CD4-positive, alpha-beta T cell (primary cell): Measurements from ENCODE around the gene TAF1A. TPM values are rescaled to one million over a fixed set of nuclear protein-coding genes. Genes with fewer than 3 reads are reported as not detected.

Source experiments
- ATAC-seq: fragments of 200-7000 bp; cut with Tn5 transposase; one replicate; pipeline ENCODE4 v1.10.0; 2022; ENCODE audit warnings: mild to moderate bottlenecking; ENCODE audit not compliant: poor library complexity
- CTCF ChIA-PET: fragments of 350-600 bp; sonication (Branson Sonifier 250); formaldehyde crosslinking; loops from one replicate; lab custom pipeline; 2021; ENCODE audit warnings: antibody characterized with exemption, inconsistent platforms; lab: Charles Lee
- POLR2A ChIA-PET: fragments of 350-600 bp; sonication (Branson Sonifier 250); formaldehyde crosslinking; loops from one replicate; lab custom pipeline; 2021; ENCODE audit warnings: antibody characterized with exemption, inconsistent platforms; lab: Charles Lee
- DNase-seq, 14 experiments: peaks; one replicate each; pipeline ENCODE4 v3.0.0-alpha.2; 2013 to 2020; ENCODE audit warnings: mixed read lengths in 2 of 14
- H3K27ac ChIP-seq, 2 donors: one replicate each; pipeline versions ENCODE4 v1.5.1 to v1.7.0; 2013; ENCODE audit warnings: low read length in 2 of 2, low read depth in 1 of 2, mild to moderate bottlenecking in 1 of 2
- H3K27me3 ChIP-seq, 2 experiments: 1 replicate in 1 of 2; 2 replicates in 1 of 2; pipeline versions ENCODE4 v1.6.1 to v1.7.0; 2013; ENCODE audit warnings: low read length in 2 of 2, control low read depth in 1 of 2, mild to moderate bottlenecking in 1 of 2, moderate library complexity in 1 of 2; ENCODE audit not compliant: insufficient read depth in 2 of 2, control insufficient read depth in 1 of 2
- H3K36me3 ChIP-seq: one replicate; pipeline ENCODE4 v1.6.1; 2013; ENCODE audit warnings: low read length, control low read depth; ENCODE audit not compliant: insufficient read depth
- H3K4me1 ChIP-seq: one replicate; pipeline ENCODE4 v1.6.1; 2013; ENCODE audit warnings: low read length, control low read depth; ENCODE audit not compliant: insufficient read depth
- H3K4me3 ChIP-seq: one replicate; pipeline ENCODE4 v1.5.1; 2013; ENCODE audit warnings: mild to moderate bottlenecking, low read length, moderate library complexity
- H3K9me3 ChIP-seq, 2 experiments: 1 replicate in 1 of 2; 2 replicates in 1 of 2; pipeline versions ENCODE4 v1.6.1 to v1.7.0; 2013; ENCODE audit warnings: low read length in 2 of 2, mild to moderate bottlenecking in 2 of 2, control low read depth in 1 of 2, moderate library complexity in 1 of 2; ENCODE audit not compliant: control insufficient read depth in 1 of 2, insufficient read depth in 1 of 2
- H3K27ac Mint-ChIP-seq: one replicate; pipeline ENCODE4 v1.8.0; 2020; ENCODE audit warnings: mixed read lengths
- H3K27me3 Mint-ChIP-seq: one replicate; pipeline ENCODE4 v1.8.0; 2021; ENCODE audit warnings: mixed read lengths
- H3K36me3 Mint-ChIP-seq: one replicate; pipeline ENCODE4 v1.8.0; 2021; ENCODE audit warnings: low read depth, mixed read lengths
- H3K4me1 Mint-ChIP-seq: one replicate; pipeline ENCODE4 v1.8.0; 2021; ENCODE audit warnings: low read depth, mixed read lengths
- H3K4me3 Mint-ChIP-seq: one replicate; pipeline ENCODE4 v1.8.0; 2020; ENCODE audit warnings: mild to moderate bottlenecking, mixed read lengths
- H3K9me3 Mint-ChIP-seq: one replicate; pipeline ENCODE4 v1.8.0; 2020; ENCODE audit warnings: mixed read lengths
- CTCF ChIP-seq: fragments of 200-600 bp; IDR thresholded peaks from one replicate; pipeline ENCODE4 v1.8.0; 2022; ENCODE audit warnings: antibody characterized with exemption, mild to moderate bottlenecking
- intact Hi-C, 2 experiments: fragments of 100-400 bp; cut with DNase I in 1 of 2; cut with micrococcal nuclease in 1 of 2; formaldehyde crosslinking; loops; one replicate each; pipeline versions ENCODE4 v1.15.1 to v1.9.0; 2023 to 2025; cut with DNase I, micrococcal nuclease
- total RNA-seq, 174 experiments: library from RNA in 2 of 174; stranded (reverse) in 2 of 174; gene quantifications; one replicate each; pipeline ENCODE4 v1.2.3 and lab custom pipeline; 2021 to 2026

Gene TAF1A
- total RNA-seq, 2 experiments from 2014 or later: 3.3 to 4.1 TPM

GRCh38 chr1:222540598-222540995, 49.1 kb downstream of the TAF1A start:
- intact Hi-C loops: no loop called here
- Histone ChIP-seq H3K9me3 (no peaks in the 10 kb centered on the region), H3K27ac (no peak overlapping the region), H3K4me3 (no peak overlapping the region), H3K36me3 (no peaks in the 10 kb centered on the region), H3K4me1 (no peaks in the 10 kb centered on the region), H3K27me3 (peaks cover under 1 to 13% of the 10 kb centered on the region in 2 experiments)
- no peaks in the 10 kb centered on the region for H3K36me3 Mint-ChIP-seq
- DNase-seq: no peak
- CTCF ChIA-PET: no interaction called here
- peaks cover 20% of the 10 kb centered on the region for H3K27me3 Mint-ChIP-seq
- H3K4me1 Mint-ChIP-seq: no peaks in the 10 kb centered on the region
- H3K4me3 Mint-ChIP-seq: no peak overlapping the region
- H3K27ac Mint-ChIP-seq: no peak overlapping the region
- H3K9me3 Mint-ChIP-seq: no peaks in the 10 kb centered on the region
- POLR2A ChIA-PET: interaction anchor here (0.7 kb wide), 1 partner anchor 12 kb away, joined by 4 read pairs; no protein-coding TSS in a partner anchor
- ATAC-seq: no peak
- no peak for TF ChIP-seq CTCF

DNA sequence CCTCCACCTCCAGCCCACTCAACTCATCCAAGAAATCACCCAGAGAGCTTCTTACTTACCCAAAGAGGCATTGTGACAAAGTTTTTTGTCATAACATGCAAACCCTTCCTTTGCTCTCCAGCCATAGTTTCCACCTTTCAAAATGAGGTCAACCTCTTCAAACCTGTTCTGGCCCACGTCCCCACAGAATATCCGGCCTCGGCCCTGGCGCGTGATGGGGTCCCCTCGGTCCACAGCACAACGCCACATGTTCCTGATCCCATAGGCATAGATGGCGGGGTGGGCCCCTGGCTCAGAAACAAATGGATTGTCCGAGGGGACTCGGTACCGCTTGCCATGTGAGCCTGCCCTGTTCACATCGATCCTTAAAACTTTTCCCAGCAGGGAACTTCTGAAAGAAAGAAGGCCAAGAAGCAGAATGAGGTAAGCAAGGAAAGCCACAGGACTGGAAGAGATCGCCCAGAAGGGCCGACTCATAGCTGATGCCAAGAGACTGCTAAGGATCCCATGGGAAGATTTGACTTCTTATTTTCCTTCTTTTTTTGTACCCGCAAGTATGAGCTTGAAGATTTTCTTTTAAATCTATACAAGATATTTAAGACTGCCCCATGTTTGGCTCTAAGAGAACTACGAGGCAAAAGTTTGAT, 49.7 kb downstream of the TAF1A start:
- Histone ChIP-seq H3K36me3 (no peaks in the 10 kb centered on the region), H3K4me3 (no peak overlapping the region), H3K4me1 (no peaks in the 10 kb centered on the region), H3K27me3 (peaks cover 0 to 8% of the 10 kb centered on the region in 2 experiments), H3K9me3 (no peaks in the 10 kb centered on the region), H3K27ac (no peak overlapping the region)
- ChIA-PET POLR2A (interaction anchor here (0.7 kb wide), 1 partner anchor 12 kb away, joined by 4 read pairs; no protein-coding TSS in a partner anchor), CTCF (no interaction called here)
- no peaks in the 10 kb centered on the region for H3K36me3 Mint-ChIP-seq
- intact Hi-C loops: no loop called here
- H3K9me3 Mint-ChIP-seq: no peaks in the 10 kb centered on the region
- no peaks in the 10 kb centered on the region for H3K4me1 Mint-ChIP-seq
- TF ChIP-seq CTCF: no peak
- ATAC-seq (no peak), DNase-seq (no peak)
- no peak overlapping the region for H3K27ac Mint-ChIP-seq
- no peak overlapping the region for H3K4me3 Mint-ChIP-seq
- H3K27me3 Mint-ChIP-seq: peaks cover 16% of the 10 kb centered on the region

- POLR2A ChIA-PET: no interaction called here
- no peaks in the 10 kb centered on the region for H3K36me3 Mint-ChIP-seq
Observed at GRCh38 chr1:222535455-222535854, 54.3 kb downstream of the TAF1A start.

More at GRCh38 chr1:222535455-222535854, 54.3 kb downstream of the TAF1A start:
- H3K27me3 Mint-ChIP-seq: peaks cover 5% of the 10 kb centered on the region
- CTCF ChIA-PET: no interaction called here
- Histone ChIP-seq H3K27me3 (no peaks in the 10 kb centered on the region), H3K4me1 (no peaks in the 10 kb centered on the region), H3K27ac (no peak overlapping the region), H3K4me3 (no peak overlapping the region), H3K36me3 (no peaks in the 10 kb centered on the region), H3K9me3 (no peaks in the 10 kb centered on the region)
- no peak overlapping the region for H3K4me3 Mint-ChIP-seq
- intact Hi-C loops: no loop called here
- no peak overlapping the region for H3K27ac Mint-ChIP-seq
- no peaks in the 10 kb centered on the region for H3K4me1 Mint-ChIP-seq
- H3K9me3 Mint-ChIP-seq: no peaks in the 10 kb centered on the region
- DNase-seq (no peak), ATAC-seq (no peak)
- TF ChIP-seq CTCF: no peak
